ENCODE results near the gene CMIP. TPM values are rescaled to one million over a fixed set of nuclear protein-coding genes. Genes with fewer than 3 reads are reported as not detected.
A peak's percentile ranks its signal among the peaks of the same experiment; 100 is the strongest.

The CMIP gene
- polyA plus RNA-seq, 1 of the 3 experiments (the other 2 are of a cell fraction) = 5.4 TPM

DNA sequence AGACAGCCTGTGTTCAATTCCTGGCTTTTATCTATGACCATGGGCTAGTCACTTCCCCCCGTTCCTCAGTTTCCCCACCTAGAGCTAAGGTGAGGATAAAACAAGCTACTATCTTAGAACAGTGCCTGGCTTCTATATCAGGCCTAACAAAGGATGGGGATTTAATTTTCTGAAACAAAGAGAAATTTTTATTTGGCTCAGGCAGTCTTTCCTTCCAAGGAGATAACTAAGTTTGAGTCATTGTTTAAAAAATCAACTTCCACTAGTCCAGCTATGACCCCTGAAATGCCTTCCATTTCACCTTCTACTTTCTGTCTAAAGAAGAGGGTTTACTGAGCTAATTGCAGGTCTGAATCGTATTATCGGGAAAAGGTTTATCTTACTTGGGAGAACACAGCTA is 99.0 kb downstream of the CMIP start:
- Histone ChIP-seq H3K4me3 (ENCODE audit: low read depth in 2 of 2, low read length in 1 of 2) (no peak overlapping the region), H3K36me3 (replicated peaks in 1 of 2; ENCODE audit: control insufficient read depth in 1 of 2, insufficient read depth in 2 of 2, low read length in 1 of 2) (no peaks in the 10 kb centered on the region), H3K4me1 (ENCODE audit: control insufficient read depth in 1 of 2, insufficient read depth in 2 of 2, low read depth in 1 of 2, low read length in 1 of 2) (peaks cover 20% of the 10 kb centered on the region in 2 experiments), H3K27ac (ENCODE audit: low read depth in 2 of 2, low read length in 1 of 2) (peak overlapping the region in 1 of 2 experiments; percentile 37; a peak in 1 of 4 replicates), H3K9me2 (no peaks in the 10 kb centered on the region), H3K4me2 (peak overlapping the region; percentile 56), H3K79me2 (ENCODE audit: insufficient read depth) (0 out of 2 replicates have a peak, but pooled peaks cover 5% of the 10 kb centered on the region), H2AFZ (ENCODE audit: low read depth) (no peak overlapping the region), H3K9me3 (no peaks in the 10 kb centered on the region), H3F3A (replicated peaks; ENCODE audit: insufficient read depth) (no peaks in the 10 kb centered on the region), H3K27me3 (ENCODE audit: insufficient read depth) (no peaks in the 10 kb centered on the region), H4K20me1 (ENCODE audit: insufficient read depth) (peaks cover 10% of the 10 kb centered on the region; the same call in 1 of the 2 replicates), H3K9ac (no peak overlapping the region)
- POLR2A ChIA-PET = no interaction called here
- no peak for DNase-seq
- no peak for TF ChIP-seq SMC3 (IDR thresholded peaks at IDR 0.05; ENCODE audit: low read depth, low read length)
- TF ChIP-seq RFX5 (IDR thresholded peaks at IDR 0.05; ENCODE audit: low read length) = no peak
- no peak for TF ChIP-seq TAF1 (IDR thresholded peaks at IDR 0.05; ENCODE audit: borderline replicate concordance, low read depth, low read length)
- no peak for TF ChIP-seq FOSL2 (IDR thresholded peaks at IDR 0.05; ENCODE audit: borderline replicate concordance, low read depth)
- TF ChIP-seq, protein P1, sequence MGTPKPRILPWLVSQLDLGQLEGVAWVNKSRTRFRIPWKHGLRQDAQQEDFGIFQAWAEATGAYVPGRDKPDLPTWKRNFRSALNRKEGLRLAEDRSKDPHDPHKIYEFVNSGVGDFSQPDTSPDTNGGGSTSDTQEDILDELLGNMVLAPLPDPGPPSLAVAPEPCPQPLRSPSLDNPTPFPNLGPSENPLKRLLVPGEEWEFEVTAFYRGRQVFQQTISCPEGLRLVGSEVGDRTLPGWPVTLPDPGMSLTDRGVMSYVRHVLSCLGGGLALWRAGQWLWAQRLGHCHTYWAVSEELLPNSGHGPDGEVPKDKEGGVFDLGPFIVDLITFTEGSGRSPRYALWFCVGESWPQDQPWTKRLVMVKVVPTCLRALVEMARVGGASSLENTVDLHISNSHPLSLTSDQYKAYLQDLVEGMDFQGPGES (IDR thresholded peaks at IDR 0.05; ENCODE audit: low read depth, low read length) = no peak
- TF ChIP-seq JUND (IDR thresholded peaks at IDR 0.05) = no peak
- TF ChIP-seq POLR2AphosphoS5 (IDR thresholded peaks at IDR 0.05; ENCODE audit: low read depth, low read length) = no peak
- no peak for TF ChIP-seq EZH2phosphoT487 (IDR thresholded peaks at IDR 0.05; ENCODE audit: borderline replicate concordance, low read depth)
- TF ChIP-seq, protein P2, sequence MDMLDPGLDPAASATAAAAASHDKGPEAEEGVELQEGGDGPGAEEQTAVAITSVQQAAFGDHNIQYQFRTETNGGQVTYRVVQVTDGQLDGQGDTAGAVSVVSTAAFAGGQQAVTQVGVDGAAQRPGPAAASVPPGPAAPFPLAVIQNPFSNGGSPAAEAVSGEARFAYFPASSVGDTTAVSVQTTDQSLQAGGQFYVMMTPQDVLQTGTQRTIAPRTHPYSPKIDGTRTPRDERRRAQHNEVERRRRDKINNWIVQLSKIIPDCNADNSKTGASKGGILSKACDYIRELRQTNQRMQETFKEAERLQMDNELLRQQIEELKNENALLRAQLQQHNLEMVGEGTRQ (IDR thresholded peaks at IDR 0.05; ENCODE audit: borderline replicate concordance, low read depth, low read length) = no peak
- no peak for TF ChIP-seq NRF1 (IDR thresholded peaks at IDR 0.05; ENCODE audit: low read depth, low read length)
- no peak for TF ChIP-seq MXI1 (IDR thresholded peaks at IDR 0.05; ENCODE audit: low read depth, low read length)
- TF ChIP-seq GATA2 (CRISPR knock-in tag; IDR thresholded peaks at IDR 0.05) = no peak
- TF ChIP-seq, protein P3, sequence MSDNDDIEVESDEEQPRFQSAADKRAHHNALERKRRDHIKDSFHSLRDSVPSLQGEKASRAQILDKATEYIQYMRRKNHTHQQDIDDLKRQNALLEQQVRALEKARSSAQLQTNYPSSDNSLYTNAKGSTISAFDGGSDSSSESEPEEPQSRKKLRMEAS (IDR thresholded peaks at IDR 0.05; ENCODE audit: low read depth) = no peak
- TF ChIP-seq, protein P4, sequence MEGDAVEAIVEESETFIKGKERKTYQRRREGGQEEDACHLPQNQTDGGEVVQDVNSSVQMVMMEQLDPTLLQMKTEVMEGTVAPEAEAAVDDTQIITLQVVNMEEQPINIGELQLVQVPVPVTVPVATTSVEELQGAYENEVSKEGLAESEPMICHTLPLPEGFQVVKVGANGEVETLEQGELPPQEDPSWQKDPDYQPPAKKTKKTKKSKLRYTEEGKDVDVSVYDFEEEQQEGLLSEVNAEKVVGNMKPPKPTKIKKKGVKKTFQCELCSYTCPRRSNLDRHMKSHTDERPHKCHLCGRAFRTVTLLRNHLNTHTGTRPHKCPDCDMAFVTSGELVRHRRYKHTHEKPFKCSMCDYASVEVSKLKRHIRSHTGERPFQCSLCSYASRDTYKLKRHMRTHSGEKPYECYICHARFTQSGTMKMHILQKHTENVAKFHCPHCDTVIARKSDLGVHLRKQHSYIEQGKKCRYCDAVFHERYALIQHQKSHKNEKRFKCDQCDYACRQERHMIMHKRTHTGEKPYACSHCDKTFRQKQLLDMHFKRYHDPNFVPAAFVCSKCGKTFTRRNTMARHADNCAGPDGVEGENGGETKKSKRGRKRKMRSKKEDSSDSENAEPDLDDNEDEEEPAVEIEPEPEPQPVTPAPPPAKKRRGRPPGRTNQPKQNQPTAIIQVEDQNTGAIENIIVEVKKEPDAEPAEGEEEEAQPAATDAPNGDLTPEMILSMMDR (IDR thresholded peaks at IDR 0.05) = no peak
- TF ChIP-seq, protein P5, sequence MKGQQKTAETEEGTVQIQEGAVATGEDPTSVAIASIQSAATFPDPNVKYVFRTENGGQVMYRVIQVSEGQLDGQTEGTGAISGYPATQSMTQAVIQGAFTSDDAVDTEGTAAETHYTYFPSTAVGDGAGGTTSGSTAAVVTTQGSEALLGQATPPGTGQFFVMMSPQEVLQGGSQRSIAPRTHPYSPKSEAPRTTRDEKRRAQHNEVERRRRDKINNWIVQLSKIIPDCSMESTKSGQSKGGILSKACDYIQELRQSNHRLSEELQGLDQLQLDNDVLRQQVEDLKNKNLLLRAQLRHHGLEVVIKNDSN (IDR thresholded peaks at IDR 0.05; ENCODE audit: borderline replicate concordance, low read depth) = no peak
- no peak for TF ChIP-seq CHD2 (IDR thresholded peaks at IDR 0.05; ENCODE audit: low read length, partially characterized antibody)
- TF ChIP-seq TCF12 (IDR thresholded peaks at IDR 0.05) = no peak
- TF ChIP-seq TEAD4 (IDR thresholded peaks at IDR 0.05; ENCODE audit: borderline replicate concordance, insufficient read depth) = no peak
- CTCF ChIA-PET = interaction anchor here (0.6 kb wide), 1 partner anchor 23 kb away, joined by 3 read pairs; no protein-coding TSS in a partner anchor
- WGBS (ENCODE audit: low lambda C conversion rate) = 93% methylated on average over 3 of the region's 3 CpGs

Measured in SK-N-SH (cell line).